COLO668 (cell line): Measurements from ENCODE around the gene H19.

Experiments
- DNase-seq: peaks from one replicate; lab custom pipeline; 2025; ENCODE audit not compliant: unreplicated experiment; lab: John Stamatoyannopoulos, UW

The H19 gene

GRCh38 chr11:1997755-1998154, at the start of gene H19:
H19 (minus strand) TSS chr11:1997842.
- no peak for DNase-seq

- no peak for DNase-seq
These were observed 44.3 kb upstream of the H19 start for GRCh38 chr11:2041963-2042362.

GRCh38 chr11:2041153-2041552, 43.5 kb upstream of the H19 start:
- DNase-seq, result no peak

GRCh38 chr11:2039198-2039759, 41.6 kb upstream of the H19 start:
- no peak for DNase-seq

GRCh38 chr11:2036863-2037486, 39.3 kb upstream of the H19 start:
- no peak for DNase-seq

GRCh38 chr11:2035382-2035781, 37.7 kb upstream of the H19 start:
- no peak for DNase-seq

GRCh38 chr11:2031058-2031457, 33.4 kb upstream of the H19 start:
- DNase-seq, result no peak

GRCh38 chr11:2027708-2028107, 30.1 kb upstream of the H19 start:
- DNase-seq, result no peak

GRCh38 chr11:2015025-2015424, 17.4 kb upstream of the H19 start:
- DNase-seq, result no peak

GRCh38 chr11:2012440-2012839, 14.8 kb upstream of the H19 start:
- no peak for DNase-seq

GRCh38 chr11:2004466-2004865, 6.8 kb upstream of the H19 start:
- no peak for DNase-seq

- DNase-seq, result no peak
These were observed 5.2 kb upstream of the H19 start for GRCh38 chr11:2002807-2003206.

- no peak for DNase-seq
These were observed 4.6 kb upstream of the H19 start for GRCh38 chr11:2002042-2002776.

GRCh38 chr11:1998861-1999260, 1.2 kb upstream of the H19 start:
- DNase-seq, result no peak

- no peak for DNase-seq
These were observed 648 bp upstream of the H19 start for GRCh38 chr11:1998290-1998689.

- DNase-seq, result no peak
These were observed 3.5 kb downstream of the H19 start for GRCh38 chr11:1994121-1994520.

GRCh38 chr11:1992111-1992510, 5.5 kb downstream of the H19 start:
- DNase-seq, result no peak

GRCh38 chr11:1990872-1991578, 6.6 kb downstream of the H19 start:
- no peak for DNase-seq

GRCh38 chr11:1989953-1990352, 7.7 kb downstream of the H19 start:
- DNase-seq, result no peak

- DNase-seq, result no peak
These were observed 8.8 kb downstream of the H19 start for GRCh38 chr11:1988667-1989317.

GRCh38 chr11:1988174-1988573, 9.5 kb downstream of the H19 start:
- DNase-seq, result no peak
